ENCODE data around the gene ADAMTS19.
"Not testable (repeated sequence)": the region's sequence is repeated elsewhere in the genome, so short reads cannot be mapped to it uniquely, and the experiment has no call there.

The ADAMTS19 gene

DNA sequence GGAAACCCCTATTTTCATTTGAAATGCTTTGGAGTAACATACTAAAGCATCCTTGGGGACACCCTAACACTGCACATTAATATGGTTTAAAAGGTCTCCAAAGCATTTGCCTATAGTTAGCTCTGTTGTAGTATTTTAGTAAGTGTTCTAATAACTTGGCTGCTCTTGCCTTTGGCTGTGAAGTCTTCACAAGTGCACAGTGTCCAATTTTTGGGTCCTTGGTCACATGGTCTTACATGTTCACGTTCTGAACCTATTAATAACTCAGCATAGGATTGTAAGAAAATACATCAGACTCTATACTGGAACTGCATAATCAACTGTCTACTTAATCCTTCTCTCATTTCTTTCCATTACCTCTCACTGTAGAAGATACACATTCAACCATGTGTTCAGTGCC is 17.4 kb downstream of the ADAMTS19 start:
- no peak for DNase-seq (ENCODE audit: low spot score)

DNA sequence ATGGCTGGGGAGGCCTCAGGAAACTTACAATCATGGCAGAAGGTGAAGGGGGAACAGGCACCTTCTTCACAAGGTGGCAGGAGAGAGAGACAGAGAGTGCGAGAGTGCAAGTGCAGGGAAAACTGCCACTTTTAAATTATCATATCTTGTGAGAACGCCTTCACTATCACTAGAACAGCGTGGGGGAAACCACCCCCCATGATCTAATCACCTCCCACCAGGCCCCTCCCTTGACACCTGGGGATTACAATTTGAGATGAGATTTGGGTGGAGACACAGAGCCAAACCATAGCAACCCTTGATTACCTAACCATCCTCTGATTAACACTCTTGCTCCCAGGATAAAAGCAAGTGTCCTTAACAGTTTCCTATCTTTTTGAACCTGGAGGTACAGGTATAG is 21.1 kb downstream of the ADAMTS19 start:
- DNase-seq (ENCODE audit: low spot score) = no peak

DNA sequence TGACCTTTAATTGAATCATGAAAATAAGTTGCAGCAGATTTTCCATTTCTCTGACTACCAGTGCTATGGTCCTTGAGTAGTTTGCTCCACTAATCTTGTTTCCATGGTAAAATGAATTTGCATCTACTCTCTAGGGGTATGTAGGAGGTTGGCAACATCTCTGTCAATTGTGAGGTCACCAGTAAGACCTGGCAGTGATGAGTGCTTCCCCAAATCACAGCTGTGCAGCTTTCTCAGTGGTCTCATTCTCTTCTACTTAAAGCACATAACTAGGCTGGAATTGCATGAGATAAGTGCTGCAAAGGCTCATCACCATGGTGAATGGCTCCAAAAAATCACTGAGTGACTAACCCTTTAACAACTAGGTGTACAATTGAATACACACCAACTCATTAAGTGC is 36.3 kb downstream of the ADAMTS19 start:
- DNase-seq (ENCODE audit: low spot score) = no peak

DNA sequence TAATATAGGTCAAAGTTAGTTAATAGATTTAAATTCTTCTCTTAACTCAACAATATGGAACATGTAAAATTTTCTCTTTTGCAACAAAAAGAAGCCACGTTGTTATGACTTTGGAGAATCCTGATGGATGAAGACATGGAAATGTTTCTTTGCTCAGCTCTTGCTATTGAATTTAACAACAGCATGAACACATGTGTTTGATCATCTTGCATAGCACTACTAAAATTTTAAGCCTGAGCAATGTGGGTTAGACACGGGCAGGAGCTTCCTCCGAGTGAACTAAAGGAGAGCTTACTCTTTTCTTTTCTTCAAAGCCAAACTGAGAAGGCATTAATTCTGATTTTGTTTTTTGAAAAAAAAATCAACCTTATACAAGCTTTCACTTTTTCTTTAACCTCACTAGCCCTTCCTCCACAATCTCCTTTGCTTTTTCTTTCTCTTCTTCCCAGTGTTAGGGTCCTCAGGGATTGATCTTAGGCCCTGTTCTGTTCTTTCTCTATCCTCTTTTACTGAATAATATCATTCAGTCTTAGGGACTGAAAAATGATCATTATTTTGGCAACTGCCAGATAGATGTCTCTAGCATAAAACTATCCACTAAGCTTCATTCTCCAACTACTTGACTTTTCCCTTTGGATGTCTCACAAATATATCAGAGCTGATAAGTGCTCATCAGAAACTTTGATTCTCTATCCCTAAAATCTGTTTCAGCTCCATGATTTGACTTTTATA is 36.9 kb downstream of the ADAMTS19 start:
- no peak for DNase-seq (ENCODE audit: low spot score)

DNA sequence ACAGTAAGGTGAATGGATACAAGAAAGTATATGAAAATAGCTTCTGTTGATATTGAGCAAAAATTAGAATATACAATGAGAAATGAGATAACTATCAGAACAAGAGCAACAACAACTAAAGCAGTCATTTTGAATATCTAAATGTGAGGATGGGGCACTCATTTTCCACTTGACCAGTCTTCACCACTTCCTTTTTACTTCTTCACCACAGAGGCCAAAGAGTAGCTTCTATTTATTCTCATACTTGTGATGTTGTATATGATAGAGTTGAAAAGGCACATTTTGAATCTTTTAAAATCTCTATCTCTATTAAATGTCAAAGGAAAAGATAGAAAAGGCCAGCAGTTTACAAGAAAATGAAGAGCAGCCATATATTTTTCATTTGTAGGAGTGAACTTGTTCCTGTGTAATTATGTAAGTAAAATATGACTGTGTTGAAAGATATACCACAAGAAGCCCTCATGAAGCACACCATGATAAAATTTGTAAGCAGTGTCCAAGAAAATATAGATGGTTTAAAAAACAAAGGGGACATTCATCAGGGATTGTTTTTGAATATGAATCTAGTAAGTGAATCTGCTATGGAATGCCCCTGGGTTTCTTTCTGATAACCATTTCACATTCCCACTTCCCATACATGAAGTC is 39.2 kb downstream of the ADAMTS19 start:
- DNase-seq (ENCODE audit: low spot score) = no peak

DNA sequence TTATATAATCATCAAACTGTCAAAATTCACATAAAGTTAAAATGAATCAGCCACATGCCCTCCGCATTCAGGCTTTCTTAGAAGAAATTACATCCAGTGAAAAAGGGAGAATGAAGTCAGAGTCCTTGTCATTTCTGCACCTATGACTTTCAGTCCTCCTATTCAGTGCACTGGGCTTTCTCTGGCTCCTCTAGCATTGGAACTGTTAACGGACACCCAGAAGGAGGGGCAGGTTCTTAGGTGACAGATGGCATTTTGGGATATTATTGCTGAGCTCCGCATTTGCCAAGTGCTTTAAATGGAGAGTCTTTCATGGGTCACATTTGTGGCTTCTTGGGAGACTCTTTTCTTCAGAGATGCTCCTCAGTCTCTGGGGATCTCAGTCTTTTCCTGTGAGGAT is 40.0 kb downstream of the ADAMTS19 start:
- DNase-seq (ENCODE audit: low spot score) = no peak

DNA sequence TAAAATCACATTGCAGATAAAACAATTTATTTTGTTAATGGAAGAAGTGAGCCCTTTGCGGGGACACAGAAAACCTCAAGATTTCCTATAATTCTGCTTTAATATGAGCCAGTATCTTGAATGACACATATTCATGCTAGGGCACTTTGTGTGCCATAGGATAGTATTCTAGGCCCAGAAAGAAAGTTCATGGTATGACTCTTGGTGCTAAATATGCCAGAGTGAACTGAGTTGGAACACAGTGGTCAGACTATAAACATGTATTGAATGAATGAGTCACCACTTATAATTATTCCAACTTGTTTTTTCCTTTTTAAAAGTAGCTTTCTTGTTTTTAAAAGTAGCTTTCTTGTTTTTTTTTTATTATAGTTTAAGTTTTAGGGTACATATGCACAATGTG is 46.0 kb downstream of the ADAMTS19 start:
- DNase-seq (ENCODE audit: low spot score) = no peak

DNA sequence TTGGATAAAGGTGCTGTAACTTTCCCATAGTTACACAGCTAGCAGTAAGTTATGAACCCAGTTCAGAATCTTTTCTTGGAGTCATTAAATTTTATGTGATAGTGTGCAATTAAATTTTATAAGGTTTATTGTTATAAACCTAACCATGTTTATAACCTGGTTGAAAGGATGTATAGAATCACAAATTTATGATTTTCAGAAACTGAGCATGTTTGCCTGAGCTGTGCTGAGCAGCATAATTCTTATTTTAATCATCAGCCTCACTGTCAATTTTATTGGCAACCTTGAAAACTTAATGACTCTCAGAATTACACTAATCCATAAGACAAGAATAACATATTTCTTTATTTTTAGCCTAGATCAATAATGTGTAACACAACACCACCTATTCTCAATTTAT is 46.9 kb downstream of the ADAMTS19 start:
- DNase-seq (ENCODE audit: low spot score) = no peak

DNA sequence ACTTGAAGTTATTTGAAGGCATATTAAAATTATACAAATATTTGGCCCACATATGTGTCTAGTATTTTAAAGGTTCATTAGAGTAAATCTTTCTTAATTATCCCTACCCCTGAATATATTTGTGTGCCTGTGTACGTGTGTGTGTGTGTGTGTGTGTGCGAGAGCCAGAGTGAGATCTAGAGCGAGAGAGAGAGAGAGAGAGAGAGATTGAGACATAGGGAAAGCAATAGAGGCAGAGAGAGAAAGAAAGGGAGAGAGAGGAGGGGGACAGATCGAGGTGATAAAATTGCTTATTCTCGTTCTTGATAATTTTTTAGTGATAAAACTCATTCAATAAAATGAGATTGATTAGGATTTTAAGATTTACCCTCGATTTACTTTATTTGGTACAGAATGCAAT is 47.4 kb downstream of the ADAMTS19 start:
- DNase-seq (ENCODE audit: low spot score) = no peak

DNA sequence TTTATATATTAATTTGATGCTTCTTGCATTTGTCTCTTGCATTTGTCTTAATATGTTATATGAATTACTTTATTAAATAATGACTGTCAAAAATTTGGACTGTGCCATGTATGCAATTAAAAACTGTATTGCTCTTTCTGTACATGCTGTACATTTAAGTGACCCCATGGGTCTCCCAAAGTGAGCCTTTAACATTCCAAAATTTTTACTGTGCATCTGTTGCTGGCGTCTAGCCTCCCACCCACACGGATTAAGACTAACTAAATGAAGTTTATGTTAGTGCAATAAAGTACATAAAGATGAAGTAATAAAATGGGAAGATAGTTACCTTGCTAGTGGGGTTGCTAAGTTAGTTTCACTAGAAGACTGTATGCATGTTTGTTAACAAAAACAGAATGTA is 48.5 kb downstream of the ADAMTS19 start:
- DNase-seq (ENCODE audit: low spot score) = no peak

DNA sequence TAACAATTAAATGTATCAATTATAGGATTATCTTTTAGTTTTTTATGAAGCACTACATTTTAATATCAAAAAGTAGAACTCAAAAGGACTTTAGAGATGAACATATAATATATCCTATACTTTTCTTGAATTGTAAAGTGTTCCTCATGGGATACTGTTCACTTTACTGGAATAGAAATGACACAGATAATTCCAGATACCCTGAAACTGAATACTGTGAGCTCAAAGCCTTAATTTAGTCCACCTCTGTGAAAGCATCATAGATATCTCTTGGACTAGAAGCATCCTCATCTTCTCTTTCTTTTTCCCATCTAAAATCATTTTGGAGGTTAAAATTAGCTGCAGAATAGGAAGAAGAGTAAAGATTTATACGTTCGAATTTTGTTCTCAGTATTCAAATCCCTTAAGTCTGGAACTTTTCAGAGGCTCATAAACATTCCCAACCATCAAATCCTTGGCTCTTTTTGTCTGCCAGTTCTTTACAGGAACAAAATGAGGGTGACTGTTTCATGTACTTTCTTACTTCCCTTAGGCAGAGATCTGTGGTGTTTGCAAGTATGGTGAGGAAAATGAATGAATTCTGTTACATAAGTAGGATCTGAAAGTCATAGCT is 49.4 kb downstream of the ADAMTS19 start:
- DNase-seq (ENCODE audit: low spot score) = no peak

DNA sequence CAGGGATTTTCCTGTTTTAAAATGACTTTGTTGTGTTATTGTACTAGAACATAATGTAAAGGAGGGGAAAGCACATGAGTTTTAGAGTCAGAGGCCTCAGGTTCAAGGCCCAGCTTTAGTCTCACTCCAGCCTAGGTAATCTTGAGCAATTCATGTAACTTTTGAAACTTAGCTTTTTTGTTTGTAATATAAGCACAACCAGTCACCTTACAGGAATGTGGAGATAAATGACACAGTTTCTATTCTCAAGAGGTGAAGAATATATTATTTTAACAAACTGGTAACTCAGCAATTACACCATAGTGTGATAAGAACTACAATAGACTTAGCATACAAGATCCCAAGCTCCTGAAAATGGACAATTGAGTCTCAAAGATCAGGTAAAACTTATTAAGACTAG is 51.2 kb downstream of the ADAMTS19 start:
- no peak for DNase-seq (ENCODE audit: low spot score)

DNA sequence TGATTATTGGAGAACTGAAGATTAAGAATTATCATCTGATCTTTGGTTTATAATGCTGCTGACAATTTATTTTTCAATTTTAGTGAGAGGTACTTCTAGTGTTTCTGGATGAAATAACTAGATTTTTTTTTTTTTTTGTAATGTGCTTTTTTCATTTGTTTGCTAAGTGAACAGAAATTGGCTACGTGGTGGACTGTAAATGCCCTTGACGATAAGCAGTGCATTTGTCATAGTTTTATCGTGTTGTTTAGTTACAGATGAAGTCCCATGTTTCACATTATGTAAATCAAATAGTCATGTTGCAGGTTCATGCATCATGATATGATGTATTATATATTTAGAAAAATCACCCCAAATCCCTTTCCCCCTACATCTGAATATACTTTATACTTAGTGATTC is 81.0 kb downstream of the ADAMTS19 start:
- no peak for DNase-seq (ENCODE audit: low spot score)

DNA sequence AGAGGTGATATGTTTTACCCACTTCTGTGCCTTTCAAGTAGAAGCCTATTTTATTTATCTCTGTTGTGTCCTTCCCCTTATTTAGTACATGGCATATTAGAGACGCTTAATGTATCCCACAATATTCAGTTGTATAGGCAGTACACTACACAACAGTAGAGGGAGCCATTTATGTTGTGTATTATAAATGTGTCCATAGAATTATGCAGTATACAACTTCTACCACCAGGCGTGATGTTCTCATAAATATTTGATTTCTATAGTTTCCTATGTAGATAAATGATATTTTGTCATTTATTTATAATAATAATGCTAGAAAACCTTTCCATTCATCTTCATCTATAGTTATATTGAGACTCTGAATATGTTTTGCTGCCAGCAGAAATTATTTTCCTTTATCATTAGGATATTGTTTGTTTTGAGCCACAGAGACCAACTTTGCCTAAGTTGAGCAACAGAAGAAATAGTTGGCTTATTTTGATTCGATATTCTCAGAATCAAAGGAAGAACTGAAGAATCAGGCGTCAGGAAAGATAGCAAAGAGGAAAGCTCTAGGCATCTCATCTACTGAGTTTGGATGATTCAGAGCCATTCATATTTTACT is 81.7 kb downstream of the ADAMTS19 start:
- DNase-seq (ENCODE audit: low spot score) = no peak

DNA sequence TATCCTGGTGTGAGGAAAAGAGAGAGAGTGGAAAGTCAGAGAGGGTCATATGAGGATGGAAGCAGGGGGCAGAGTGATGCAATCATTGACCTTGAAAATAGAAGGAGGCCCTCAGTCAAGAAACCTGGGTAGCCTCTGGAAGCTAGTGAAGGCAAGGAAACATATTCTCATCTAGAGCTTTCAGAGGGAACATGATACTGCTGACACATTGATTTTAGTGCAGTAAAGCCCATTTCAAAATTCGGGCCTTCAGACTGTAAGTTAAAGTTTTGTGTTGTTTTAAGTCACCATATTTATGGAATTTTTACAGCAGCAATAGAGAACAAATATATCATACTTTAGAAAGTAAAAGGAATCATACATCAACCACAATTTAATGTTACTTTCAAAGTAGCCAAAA is 87.0 kb downstream of the ADAMTS19 start:
- DNase-seq (ENCODE audit: low spot score) = no peak

DNA sequence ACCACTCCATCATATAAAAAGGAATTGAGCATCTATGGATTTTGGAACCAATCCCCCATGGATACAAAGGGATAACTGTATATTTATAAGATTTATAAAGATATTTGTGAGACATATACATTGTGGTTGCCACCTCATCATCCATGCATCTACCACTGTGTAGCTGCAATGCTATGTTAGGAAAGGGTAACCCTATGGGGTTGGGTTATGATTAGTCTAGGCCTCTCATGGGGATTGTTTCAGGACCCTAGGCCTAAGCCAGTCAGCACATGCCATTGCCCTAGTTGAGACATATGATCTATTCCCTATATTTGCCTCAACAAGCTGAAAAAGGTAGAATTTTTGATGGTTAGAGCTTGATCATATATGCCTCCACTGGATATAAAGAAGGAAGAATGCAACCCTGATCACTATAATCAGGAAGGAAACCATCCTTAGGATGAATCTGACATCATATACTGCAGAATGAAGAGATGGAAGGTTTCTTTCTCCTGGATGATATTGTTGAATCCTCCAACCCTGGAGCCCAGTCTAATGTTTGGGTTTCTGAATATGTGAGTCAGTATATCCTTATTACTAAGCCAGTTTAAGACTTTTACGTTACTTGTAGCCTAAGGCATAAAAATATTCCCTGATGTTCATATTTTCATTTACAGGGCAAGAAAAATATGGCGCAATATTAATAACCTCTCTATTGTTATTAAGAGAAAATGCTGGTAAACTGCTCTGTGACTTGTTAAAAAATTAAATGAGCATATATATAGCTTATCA is 94.2 kb downstream of the ADAMTS19 start:
- DNase-seq (ENCODE audit: low spot score) = no peak

DNA sequence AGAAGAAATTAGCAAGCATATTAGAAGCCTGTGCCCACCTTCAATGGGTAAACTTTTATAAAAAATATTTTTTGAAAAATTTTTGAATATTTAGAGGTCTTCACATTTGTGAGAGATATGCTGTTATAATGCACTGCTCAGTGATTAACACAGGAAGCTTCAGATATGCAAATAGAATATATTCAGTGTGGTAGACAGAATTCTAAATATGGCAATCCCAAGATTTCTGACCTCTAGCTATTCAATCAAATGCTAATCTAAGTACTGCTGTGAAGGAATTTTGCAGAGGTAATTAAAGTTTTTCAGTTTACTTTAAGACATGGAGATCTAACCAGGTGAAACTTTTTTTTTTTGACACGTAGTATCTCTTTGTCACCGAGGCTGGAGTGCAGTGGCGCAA is 103.5 kb downstream of the ADAMTS19 start:
- DNase-seq (ENCODE audit: low spot score) = no peak

DNA sequence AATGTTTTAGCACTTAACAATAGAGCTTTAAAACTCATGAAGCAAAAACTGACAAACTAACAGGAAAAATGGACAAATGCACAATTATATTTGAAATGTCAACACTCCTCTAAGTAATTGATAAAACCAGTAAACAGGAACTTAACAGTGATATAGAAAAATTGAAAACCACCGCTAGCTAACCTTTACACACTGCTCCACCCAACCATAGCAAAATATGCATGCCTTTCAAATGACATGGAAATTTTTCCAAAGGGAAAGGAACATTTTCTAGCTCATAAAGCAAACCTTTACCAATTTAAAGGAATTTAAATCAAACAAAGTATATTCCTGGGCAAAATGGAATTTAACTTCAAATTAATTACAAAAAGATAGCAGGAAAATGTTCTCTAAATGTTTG is 109.2 kb downstream of the ADAMTS19 start:
- DNase-seq (ENCODE audit: low spot score) = no peak

DNA sequence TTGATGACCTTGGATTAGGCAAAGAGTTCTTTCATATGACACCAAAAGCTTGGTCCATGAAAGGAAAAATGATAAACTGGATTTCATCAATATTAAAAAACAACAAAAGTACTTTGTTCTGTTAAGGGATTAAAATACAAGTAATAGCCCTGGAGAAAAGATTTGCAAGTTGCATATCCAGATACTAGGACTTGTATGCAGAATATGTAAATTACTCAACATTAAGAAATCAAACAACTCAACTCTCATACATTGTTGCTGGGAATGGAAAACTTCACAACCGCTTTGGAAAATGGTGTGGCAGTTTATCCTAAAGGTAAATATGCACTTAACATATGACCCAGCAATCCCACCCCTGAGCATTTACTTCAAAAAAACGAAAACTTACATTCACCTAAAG is 112.0 kb downstream of the ADAMTS19 start:
- DNase-seq (ENCODE audit: low spot score) = no peak

DNA sequence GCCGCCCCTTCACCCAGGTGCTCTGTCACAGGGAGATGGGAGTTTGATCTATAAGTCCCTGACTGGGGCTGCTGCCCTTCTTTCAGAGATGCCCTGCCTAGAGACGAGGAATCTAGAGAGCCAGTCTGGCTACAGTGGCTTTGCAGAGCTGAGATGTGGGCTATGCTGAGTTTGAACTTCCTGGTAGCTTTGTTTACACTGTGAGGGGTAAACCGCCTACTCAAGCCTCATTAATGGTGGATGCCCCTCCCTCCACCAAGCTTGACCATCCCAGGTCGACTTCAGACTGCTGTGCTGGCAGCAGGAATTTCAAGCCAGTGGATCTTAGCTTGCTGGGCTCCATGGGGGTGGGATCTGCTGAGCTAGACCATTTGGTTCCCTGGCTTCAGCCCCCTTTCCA is 124.4 kb downstream of the ADAMTS19 start:
- not testable (repeated sequence) for DNase-seq (ENCODE audit: low spot score)

DNA sequence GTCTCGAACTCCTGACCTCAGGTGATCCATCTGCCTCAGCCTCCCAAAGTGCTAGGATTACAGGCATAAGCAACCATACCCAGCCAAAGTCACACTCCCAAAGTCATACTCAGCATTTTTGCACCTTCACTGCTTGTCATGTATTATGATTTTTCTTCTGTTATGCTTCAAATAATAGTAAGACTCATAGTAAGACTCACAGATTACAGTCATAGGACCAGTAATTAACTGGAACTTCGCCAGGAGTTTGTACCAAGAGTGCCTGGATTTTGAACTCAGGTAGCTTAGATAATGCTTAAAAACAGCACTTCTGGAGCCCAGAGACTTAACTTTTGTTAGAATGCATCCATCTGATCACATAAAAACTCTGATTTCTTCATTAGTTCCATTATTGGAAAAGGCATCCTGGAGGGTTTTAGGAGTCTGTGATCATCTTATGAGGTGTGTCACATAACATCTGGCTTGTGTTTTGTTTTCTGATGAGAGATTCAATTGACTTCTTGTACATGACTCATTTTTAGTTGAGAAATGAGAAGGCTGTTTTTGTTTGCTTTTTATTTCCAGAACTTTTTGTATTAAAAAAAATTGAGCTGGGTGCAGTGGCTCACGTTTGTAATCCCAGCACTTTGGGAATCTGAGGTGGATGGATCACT is 131.5 kb downstream of the ADAMTS19 start:
- no peak for DNase-seq (ENCODE audit: low spot score)

DNA sequence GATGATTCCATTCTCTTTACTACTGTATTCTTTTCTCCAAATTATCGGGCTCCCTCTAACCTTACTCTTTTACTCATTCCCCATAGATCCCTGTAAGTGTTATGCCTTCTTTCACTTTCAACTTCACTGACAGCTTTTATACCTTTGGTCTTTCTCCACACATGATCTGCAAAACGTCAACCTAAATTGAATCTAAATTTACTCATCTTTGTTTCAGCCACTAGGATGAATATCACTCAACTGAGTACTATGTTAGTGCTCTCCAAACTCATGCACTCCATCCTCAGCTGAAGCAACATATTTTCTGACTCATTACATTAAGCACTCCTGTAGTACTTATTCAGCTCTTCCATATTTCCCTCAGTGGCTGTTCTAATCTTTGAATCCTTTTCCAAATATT is 133.4 kb downstream of the ADAMTS19 start:
- DNase-seq (ENCODE audit: low spot score) = no peak
